ENCODE results near the gene ARHGEF33. TPM values are rescaled to one million over a fixed set of nuclear protein-coding genes. Genes with fewer than 3 reads are reported as not detected.

The ARHGEF33 gene
- total and polyA plus RNA-seq, 2 experiments from 2014 or later: 0.10 to 1.8 TPM

DNA sequence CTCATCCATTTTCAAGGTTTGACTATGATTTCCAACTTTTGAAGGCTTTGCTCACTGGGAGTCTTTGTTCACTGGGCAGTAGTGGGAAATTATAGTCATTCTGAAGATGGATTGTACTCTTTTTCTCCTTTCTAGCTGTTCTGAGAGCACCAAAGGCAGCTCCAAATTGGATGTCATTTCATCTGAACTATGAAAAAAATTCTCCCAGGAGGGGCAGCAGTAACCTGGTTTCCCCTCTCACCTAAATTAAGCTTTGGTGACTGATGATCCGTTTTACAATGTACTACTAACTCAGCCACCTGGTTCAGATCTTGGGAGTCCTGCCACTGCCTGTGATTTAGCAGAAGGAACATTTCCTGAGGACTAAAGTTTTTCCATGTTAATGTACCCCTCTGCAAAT lies 17.6 kb downstream of the ARHGEF33 start:
- Histone ChIP-seq H3K79me2 (replicated peaks; ENCODE audit: insufficient read depth) (no peaks in the 10 kb centered on the region), H3K9me2 (ENCODE audit: insufficient read depth) (no peaks in the 10 kb centered on the region), H3K4me1 (ENCODE audit: insufficient read depth) (no peaks in the 10 kb centered on the region), H2AFZ (no peak overlapping the region), H3K27ac (ENCODE audit: low read depth) (no peak overlapping the region), H3K4me2 (no peak overlapping the region), H3K27me3 (ENCODE audit: insufficient read depth) (no peaks in the 10 kb centered on the region), H3F3A (replicated peaks; ENCODE audit: low read depth) (no peaks in the 10 kb centered on the region), H4K20me1 (replicated peaks; ENCODE audit: insufficient read depth) (no peaks in the 10 kb centered on the region), H3K4me3 (no peak overlapping the region), H3K36me3 (ENCODE audit: insufficient read depth) (no peaks in the 10 kb centered on the region)
- no peak for DNase-seq (ENCODE audit: low spot score)
- peaks cover 4% of the 10 kb centered on the region for H3K27me3 Mint-ChIP-seq (ENCODE audit: insufficient read depth, low read depth, poor library complexity)
- H3K4me1 Mint-ChIP-seq: no peaks in the 10 kb centered on the region
- H3K36me3 Mint-ChIP-seq (ENCODE audit: low read depth): no peaks in the 10 kb centered on the region
- H3K9me3 Mint-ChIP-seq: no peaks in the 10 kb centered on the region
- no peak overlapping the region for H3K27ac Mint-ChIP-seq
- TF ChIP-seq CREB1 (CRISPR knock-in tag; IDR thresholded peaks at IDR 0.05; ENCODE audit: low read depth) (no peak), POLR2AphosphoS5 (IDR thresholded peaks at IDR 0.05; ENCODE audit: low read depth) (no peak), NANOG (IDR thresholded peaks at IDR 0.05; ENCODE audit: borderline replicate concordance) (no peak), EZH2phosphoT487 (IDR thresholded peaks at IDR 0.05; ENCODE audit: unreplicated experiment) (no peak), EZH2 (IDR thresholded peaks at IDR 0.05; ENCODE audit: low read depth, unreplicated experiment) (no peak), JUNB (IDR thresholded peaks at IDR 0.05; ENCODE audit: unreplicated experiment) (no peak), ZNF331 (CRISPR knock-in tag; IDR thresholded peaks at IDR 0.05; ENCODE audit: low read depth) (no peak), STAT1 (IDR thresholded peaks at IDR 0.05; ENCODE audit: unreplicated experiment) (no peak), ZNF114 (CRISPR knock-in tag; IDR thresholded peaks at IDR 0.05) (no peak)
- TF ChIP-seq, protein P1, sequence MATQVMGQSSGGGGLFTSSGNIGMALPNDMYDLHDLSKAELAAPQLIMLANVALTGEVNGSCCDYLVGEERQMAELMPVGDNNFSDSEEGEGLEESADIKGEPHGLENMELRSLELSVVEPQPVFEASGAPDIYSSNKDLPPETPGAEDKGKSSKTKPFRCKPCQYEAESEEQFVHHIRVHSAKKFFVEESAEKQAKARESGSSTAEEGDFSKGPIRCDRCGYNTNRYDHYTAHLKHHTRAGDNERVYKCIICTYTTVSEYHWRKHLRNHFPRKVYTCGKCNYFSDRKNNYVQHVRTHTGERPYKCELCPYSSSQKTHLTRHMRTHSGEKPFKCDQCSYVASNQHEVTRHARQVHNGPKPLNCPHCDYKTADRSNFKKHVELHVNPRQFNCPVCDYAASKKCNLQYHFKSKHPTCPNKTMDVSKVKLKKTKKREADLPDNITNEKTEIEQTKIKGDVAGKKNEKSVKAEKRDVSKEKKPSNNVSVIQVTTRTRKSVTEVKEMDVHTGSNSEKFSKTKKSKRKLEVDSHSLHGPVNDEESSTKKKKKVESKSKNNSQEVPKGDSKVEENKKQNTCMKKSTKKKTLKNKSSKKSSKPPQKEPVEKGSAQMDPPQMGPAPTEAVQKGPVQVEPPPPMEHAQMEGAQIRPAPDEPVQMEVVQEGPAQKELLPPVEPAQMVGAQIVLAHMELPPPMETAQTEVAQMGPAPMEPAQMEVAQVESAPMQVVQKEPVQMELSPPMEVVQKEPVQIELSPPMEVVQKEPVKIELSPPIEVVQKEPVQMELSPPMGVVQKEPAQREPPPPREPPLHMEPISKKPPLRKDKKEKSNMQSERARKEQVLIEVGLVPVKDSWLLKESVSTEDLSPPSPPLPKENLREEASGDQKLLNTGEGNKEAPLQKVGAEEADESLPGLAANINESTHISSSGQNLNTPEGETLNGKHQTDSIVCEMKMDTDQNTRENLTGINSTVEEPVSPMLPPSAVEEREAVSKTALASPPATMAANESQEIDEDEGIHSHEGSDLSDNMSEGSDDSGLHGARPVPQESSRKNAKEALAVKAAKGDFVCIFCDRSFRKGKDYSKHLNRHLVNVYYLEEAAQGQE (IDR thresholded peaks at IDR 0.05; ENCODE audit: unreplicated experiment): no peak
- TF ChIP-seq, protein P2, sequence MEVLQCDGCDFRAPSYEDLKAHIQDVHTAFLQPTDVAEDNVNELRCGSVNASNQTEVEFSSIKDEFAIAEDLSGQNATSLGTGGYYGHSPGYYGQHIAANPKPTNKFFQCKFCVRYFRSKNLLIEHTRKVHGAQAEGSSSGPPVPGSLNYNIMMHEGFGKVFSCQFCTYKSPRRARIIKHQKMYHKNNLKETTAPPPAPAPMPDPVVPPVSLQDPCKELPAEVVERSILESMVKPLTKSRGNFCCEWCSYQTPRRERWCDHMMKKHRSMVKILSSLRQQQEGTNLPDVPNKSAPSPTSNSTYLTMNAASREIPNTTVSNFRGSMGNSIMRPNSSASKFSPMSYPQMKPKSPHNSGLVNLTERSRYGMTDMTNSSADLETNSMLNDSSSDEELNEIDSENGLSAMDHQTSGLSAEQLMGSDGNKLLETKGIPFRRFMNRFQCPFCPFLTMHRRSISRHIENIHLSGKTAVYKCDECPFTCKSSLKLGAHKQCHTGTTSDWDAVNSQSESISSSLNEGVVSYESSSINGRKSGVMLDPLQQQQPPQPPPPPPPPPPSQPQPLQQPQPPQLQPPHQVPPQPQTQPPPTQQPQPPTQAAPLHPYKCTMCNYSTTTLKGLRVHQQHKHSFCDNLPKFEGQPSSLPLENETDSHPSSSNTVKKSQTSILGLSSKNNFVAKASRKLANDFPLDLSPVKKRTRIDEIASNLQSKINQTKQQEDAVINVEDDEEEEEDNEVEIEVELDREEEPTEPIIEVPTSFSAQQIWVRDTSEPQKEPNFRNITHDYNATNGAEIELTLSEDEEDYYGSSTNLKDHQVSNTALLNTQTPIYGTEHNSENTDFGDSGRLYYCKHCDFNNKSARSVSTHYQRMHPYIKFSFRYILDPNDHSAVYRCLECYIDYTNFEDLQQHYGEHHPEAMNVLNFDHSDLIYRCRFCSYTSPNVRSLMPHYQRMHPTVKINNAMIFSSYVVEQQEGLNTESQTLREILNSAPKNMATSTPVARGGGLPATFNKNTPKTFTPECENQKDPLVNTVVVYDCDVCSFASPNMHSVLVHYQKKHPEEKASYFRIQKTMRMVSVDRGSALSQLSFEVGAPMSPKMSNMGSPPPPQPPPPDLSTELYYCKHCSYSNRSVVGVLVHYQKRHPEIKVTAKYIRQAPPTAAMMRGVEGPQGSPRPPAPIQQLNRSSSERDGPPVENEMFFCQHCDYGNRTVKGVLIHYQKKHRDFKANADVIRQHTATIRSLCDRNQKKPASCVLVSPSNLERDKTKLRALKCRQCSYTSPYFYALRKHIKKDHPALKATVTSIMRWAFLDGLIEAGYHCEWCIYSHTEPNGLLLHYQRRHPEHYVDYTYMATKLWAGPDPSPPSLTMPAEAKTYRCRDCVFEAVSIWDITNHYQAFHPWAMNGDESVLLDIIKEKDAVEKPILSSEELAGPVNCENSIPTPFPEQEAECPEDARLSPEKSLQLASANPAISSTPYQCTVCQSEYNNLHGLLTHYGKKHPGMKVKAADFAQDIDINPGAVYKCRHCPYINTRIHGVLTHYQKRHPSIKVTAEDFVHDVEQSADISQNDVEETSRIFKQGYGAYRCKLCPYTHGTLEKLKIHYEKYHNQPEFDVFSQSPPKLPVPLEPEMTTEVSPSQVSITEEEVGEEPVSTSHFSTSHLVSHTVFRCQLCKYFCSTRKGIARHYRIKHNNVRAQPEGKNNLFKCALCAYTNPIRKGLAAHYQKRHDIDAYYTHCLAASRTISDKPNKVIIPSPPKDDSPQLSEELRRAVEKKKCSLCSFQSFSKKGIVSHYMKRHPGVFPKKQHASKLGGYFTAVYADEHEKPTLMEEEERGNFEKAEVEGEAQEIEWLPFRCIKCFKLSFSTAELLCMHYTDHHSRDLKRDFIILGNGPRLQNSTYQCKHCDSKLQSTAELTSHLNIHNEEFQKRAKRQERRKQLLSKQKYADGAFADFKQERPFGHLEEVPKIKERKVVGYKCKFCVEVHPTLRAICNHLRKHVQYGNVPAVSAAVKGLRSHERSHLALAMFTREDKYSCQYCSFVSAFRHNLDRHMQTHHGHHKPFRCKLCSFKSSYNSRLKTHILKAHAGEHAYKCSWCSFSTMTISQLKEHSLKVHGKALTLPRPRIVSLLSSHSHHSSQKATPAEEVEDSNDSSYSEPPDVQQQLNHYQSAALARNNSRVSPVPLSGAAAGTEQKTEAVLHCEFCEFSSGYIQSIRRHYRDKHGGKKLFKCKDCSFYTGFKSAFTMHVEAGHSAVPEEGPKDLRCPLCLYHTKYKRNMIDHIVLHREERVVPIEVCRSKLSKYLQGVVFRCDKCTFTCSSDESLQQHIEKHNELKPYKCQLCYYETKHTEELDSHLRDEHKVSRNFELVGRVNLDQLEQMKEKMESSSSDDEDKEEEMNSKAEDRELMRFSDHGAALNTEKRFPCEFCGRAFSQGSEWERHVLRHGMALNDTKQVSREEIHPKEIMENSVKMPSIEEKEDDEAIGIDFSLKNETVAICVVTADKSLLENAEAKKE (CRISPR knock-in tag; IDR thresholded peaks at IDR 0.05): no peak
- TF ChIP-seq, protein P3, sequence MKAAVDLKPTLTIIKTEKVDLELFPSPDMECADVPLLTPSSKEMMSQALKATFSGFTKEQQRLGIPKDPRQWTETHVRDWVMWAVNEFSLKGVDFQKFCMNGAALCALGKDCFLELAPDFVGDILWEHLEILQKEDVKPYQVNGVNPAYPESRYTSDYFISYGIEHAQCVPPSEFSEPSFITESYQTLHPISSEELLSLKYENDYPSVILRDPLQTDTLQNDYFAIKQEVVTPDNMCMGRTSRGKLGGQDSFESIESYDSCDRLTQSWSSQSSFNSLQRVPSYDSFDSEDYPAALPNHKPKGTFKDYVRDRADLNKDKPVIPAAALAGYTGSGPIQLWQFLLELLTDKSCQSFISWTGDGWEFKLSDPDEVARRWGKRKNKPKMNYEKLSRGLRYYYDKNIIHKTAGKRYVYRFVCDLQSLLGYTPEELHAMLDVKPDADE (IDR thresholded peaks at IDR 0.05): no peak
- TF ChIP-seq, protein P4, sequence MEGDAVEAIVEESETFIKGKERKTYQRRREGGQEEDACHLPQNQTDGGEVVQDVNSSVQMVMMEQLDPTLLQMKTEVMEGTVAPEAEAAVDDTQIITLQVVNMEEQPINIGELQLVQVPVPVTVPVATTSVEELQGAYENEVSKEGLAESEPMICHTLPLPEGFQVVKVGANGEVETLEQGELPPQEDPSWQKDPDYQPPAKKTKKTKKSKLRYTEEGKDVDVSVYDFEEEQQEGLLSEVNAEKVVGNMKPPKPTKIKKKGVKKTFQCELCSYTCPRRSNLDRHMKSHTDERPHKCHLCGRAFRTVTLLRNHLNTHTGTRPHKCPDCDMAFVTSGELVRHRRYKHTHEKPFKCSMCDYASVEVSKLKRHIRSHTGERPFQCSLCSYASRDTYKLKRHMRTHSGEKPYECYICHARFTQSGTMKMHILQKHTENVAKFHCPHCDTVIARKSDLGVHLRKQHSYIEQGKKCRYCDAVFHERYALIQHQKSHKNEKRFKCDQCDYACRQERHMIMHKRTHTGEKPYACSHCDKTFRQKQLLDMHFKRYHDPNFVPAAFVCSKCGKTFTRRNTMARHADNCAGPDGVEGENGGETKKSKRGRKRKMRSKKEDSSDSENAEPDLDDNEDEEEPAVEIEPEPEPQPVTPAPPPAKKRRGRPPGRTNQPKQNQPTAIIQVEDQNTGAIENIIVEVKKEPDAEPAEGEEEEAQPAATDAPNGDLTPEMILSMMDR (conservative IDR thresholded peaks at IDR 0.05; ENCODE audit: low read depth in 2 of 2): no peak
- no peak overlapping the region for H3K4me3 Mint-ChIP-seq
- ATAC-seq: no peak

Measured in GM23338 (cell line).